Ishikawa (cell line): Measurements from ENCODE around the gene IL1RL2.

ENCODE experiments used
- CEBPB ChIP-seq: IDR thresholded peaks from 2 replicates; pipeline ENCODE4 v1.6.1; 2012
- CREB1 ChIP-seq: IDR thresholded peaks from 2 replicates; pipeline ENCODE4 v1.6.1; 2012; ENCODE audit warnings: low read depth
- EGR1 ChIP-seq: IDR thresholded peaks from 2 replicates; pipeline ENCODE4 v1.6.1; 2012
- EP300 ChIP-seq: IDR thresholded peaks from 2 replicates; pipeline ENCODE4 v1.6.1; 2012; ENCODE audit warnings: borderline replicate concordance
- FOXM1 ChIP-seq: IDR thresholded peaks from 2 replicates; pipeline ENCODE4 v1.6.1; 2012; ENCODE audit warnings: low read depth, borderline replicate concordance
- NFIC ChIP-seq: IDR thresholded peaks from 2 replicates; pipeline ENCODE4 v1.6.1; 2012
- RAD21 ChIP-seq: IDR thresholded peaks from 2 replicates; pipeline ENCODE4 v1.6.1; 2012; ENCODE audit warnings: low read depth
- TAF1 ChIP-seq: IDR thresholded peaks from 2 replicates; pipeline ENCODE4 v1.6.1; 2012; ENCODE audit warnings: low read depth, mild to moderate bottlenecking
- TCF12 ChIP-seq: IDR thresholded peaks from 2 replicates; pipeline ENCODE4 v1.6.1; 2012; ENCODE audit warnings: low read depth
- TEAD4 ChIP-seq: IDR thresholded peaks from 2 replicates; pipeline ENCODE4 v1.6.1; 2012
- YY1 ChIP-seq: IDR thresholded peaks from 2 replicates; pipeline ENCODE4 v1.6.1; 2012; ENCODE audit warnings: low read depth
- ZBTB7A ChIP-seq: IDR thresholded peaks from 2 replicates; pipeline ENCODE4 v1.6.1; 2012; ENCODE audit warnings: low read depth
- TF ChIP-seq, protein P1 (sequence below): IDR thresholded peaks from 2 replicates; pipeline ENCODE4 v1.6.1; 2012
- TF ChIP-seq, protein P2 (sequence below): IDR thresholded peaks from 2 replicates; pipeline ENCODE4 v1.6.1; 2012
- TF ChIP-seq, protein P3 (sequence below): IDR thresholded peaks from 2 replicates; pipeline ENCODE4 v1.6.1; 2012; ENCODE audit warnings: low read depth, mild to moderate bottlenecking

The IL1RL2 gene

DNA sequence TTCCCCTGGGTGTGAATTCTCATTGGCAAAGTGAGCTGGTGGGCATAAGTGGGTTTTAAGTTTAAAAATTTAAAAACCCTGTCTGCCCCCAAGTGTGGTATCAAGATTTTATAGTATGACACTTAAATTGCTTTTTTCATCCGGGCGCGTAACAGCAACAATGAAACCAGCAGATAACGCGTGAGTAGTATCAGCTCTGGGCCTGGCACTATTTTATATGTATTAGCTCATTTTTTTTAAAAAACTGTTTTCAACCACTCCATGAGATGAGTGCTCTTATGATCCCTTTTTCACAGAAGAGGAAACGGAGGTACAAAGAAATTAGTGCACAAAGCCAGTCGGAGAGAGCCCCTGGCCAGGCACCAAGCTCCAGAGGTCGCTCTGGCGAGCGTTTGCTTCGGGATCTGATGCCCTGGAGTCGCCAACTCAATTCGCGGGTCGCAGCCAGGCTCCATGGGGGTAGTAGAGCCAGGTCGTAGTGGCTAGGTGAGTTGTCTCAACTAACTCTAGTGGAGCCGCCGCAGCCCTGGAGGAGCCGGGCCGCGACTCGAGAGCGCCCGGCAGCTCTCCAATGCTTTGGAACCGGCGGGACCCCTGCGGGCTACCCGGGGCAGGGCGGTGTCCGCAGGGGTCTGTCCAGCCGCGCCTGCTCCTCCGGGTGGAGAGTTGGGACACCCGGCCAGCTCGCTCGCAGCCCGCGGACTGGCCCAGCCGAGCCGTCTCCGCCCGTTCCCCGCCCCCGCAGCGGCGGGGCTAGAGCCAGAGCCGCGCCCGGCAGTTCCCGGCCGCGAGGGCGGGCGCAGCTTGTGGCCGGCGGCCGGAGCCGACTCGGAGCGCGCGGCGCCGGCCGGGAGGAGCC lies 44.6 kb upstream of the IL1RL2 start, which contains the start of gene IL1R1:
Gene IL1R1, plus strand, starts transcription at position 777 of the 859 bp plus-strand sequence. CDS start 14,979 bp downstream, outside the sequence.
- peak; percentile 82 for TF ChIP-seq EGR1
- no peak for TF ChIP-seq TCF12
- peak; percentile 47; the same call in 1 of the 2 replicates for TF ChIP-seq TAF1
- TF ChIP-seq, protein P1, sequence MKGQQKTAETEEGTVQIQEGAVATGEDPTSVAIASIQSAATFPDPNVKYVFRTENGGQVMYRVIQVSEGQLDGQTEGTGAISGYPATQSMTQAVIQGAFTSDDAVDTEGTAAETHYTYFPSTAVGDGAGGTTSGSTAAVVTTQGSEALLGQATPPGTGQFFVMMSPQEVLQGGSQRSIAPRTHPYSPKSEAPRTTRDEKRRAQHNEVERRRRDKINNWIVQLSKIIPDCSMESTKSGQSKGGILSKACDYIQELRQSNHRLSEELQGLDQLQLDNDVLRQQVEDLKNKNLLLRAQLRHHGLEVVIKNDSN, result no peak
- no peak for TF ChIP-seq TEAD4
- no peak; the same call in 1 of the 2 replicates for TF ChIP-seq CEBPB

DNA sequence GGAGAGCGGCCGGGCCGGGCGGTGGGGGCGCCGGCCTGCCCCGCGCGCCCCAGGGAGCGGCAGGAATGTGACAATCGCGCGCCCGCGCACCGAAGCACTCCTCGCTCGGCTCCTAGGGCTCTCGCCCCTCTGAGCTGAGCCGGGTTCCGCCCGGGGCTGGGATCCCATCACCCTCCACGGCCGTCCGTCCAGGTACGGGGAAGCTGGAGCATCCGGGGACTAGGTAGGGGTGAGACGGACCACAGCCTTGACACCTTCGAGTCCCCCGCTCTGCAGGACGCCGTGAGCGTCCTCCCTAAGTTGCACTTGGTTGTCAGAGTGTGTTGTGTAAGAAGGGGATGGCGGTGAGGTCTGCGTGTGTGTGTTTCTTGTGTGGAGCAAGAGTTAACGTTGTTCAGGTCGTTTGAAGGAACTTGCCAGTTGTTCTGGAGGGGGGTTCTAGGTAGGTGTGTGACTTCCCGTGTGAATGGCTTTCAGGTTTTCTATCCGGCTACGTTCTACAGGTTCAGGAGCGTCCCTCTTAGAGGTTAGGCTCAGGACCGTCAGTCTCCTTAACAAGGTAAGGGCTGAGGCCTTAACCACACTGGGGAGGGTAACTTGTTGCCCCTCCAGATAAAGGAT lies 43.9 kb upstream of the IL1RL2 start:
- TF ChIP-seq ZBTB7A (no peak), RAD21 (no peak), EGR1 (no peak), TAF1 (no peak), EP300 (no peak), YY1 (no peak), CEBPB (0 out of 2 replicates have a peak, but pooled peaks have one; percentile 9), FOXM1 (no peak), TCF12 (no peak), NFIC (no peak)
- TF ChIP-seq, protein P2, sequence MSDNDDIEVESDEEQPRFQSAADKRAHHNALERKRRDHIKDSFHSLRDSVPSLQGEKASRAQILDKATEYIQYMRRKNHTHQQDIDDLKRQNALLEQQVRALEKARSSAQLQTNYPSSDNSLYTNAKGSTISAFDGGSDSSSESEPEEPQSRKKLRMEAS, result peak; percentile 61; the same call in 1 of the 2 replicates

DNA sequence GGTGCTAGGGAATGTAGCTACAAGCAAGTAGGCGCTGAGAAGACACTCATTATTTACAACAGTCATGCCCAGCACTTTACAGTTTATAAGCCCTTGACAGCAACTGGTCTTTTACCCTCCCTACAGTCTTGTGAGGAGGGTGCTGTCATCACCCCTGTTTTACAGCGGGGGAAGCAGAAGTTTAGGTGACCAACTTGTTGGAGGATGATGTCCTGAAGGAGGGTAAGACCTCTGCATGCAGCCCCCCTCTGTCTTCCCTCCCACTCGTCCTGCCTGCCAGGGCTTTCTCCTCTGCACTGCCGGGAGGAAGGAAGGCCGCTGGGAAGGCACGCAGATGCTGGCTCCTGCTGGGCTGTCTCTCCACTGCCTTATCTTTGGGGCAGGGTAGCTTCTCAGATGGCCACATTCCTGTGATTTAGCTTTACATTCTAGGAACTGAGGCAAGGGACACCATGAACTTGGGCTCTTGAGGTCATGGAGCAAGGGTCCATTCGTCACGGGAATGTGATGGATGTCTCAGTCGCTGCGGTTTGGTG lies 43.3 kb upstream of the IL1RL2 start:
- TF ChIP-seq, protein P3, sequence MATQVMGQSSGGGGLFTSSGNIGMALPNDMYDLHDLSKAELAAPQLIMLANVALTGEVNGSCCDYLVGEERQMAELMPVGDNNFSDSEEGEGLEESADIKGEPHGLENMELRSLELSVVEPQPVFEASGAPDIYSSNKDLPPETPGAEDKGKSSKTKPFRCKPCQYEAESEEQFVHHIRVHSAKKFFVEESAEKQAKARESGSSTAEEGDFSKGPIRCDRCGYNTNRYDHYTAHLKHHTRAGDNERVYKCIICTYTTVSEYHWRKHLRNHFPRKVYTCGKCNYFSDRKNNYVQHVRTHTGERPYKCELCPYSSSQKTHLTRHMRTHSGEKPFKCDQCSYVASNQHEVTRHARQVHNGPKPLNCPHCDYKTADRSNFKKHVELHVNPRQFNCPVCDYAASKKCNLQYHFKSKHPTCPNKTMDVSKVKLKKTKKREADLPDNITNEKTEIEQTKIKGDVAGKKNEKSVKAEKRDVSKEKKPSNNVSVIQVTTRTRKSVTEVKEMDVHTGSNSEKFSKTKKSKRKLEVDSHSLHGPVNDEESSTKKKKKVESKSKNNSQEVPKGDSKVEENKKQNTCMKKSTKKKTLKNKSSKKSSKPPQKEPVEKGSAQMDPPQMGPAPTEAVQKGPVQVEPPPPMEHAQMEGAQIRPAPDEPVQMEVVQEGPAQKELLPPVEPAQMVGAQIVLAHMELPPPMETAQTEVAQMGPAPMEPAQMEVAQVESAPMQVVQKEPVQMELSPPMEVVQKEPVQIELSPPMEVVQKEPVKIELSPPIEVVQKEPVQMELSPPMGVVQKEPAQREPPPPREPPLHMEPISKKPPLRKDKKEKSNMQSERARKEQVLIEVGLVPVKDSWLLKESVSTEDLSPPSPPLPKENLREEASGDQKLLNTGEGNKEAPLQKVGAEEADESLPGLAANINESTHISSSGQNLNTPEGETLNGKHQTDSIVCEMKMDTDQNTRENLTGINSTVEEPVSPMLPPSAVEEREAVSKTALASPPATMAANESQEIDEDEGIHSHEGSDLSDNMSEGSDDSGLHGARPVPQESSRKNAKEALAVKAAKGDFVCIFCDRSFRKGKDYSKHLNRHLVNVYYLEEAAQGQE, result no peak
- no peak for TF ChIP-seq EP300
- TF ChIP-seq, protein P1, result no peak
- no peak for TF ChIP-seq CEBPB
- no peak for TF ChIP-seq FOXM1
- no peak for TF ChIP-seq ZBTB7A
- TF ChIP-seq YY1, result no peak
- no peak for TF ChIP-seq TAF1

DNA sequence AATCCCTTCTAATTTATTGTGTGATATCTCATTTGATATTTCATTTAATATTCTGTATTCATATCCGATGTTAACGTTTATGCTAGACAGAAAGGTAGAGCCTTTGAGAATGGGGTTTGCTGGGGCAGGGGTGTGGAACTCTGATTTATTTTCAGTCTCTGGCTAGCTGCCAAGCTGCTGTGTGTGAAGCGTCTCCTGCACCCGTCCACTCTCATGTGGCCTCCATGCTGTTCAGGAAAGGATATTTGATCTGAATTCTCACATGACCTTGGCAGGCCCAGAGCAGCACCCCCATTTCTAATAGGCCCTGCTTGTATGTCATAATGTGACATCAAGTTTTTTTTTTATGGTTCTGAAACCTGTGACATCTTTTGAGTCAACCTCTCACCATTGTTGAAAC lies 42.7 kb upstream of the IL1RL2 start:
- no peak for TF ChIP-seq ZBTB7A
- 0 out of 2 replicates have a peak, but pooled peaks have one; percentile 11 for TF ChIP-seq NFIC

DNA sequence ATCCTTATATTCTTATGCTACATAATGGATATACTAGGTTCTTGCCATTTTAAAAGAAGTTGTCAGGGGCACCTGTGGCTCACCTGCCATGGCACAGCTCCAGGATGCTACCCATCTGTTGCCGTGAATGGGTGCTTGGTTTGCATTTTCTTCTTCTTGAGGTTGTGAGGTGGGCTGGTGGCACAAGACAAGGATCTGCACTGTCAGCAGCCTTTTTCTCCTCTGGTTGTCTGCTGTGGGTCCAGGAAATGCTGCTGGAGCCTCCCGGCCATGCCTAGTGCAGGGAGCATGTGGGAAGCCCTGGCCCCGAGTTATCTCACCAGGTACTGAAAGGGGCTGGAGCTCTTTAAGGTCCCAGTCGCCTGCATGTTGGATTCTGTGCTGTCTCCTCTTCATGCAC lies 41.7 kb upstream of the IL1RL2 start:
- no peak for TF ChIP-seq FOXM1
- TF ChIP-seq, protein P3, result no peak

DNA sequence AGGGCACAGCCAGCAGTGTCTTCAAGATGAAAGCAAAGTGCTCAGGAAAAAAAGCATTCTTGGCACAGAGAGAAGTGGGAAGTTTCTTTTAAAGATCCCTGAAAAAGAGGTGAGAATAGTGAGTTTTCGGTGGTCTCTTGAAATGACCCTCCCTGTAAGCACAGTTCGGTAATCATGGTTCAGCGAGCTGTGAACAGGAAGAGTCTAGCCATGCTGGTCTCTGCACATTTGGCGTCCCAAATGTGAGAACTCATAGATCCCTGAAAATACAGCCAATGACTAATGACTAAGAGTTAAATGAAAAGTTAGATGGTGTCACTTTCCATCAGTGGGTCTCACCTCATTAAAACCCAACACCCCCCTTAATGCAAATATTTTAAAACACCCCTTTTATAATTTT lies 40.9 kb upstream of the IL1RL2 start:
- TF ChIP-seq ZBTB7A, result no peak
- TF ChIP-seq FOXM1, result no peak
- no peak for TF ChIP-seq YY1
- TF ChIP-seq TCF12, result no peak
- TF ChIP-seq, protein P3, result no peak
- TF ChIP-seq, protein P1, result no peak
- no peak for TF ChIP-seq CEBPB
- TF ChIP-seq, protein P2, result no peak
- no peak for TF ChIP-seq TAF1
- TF ChIP-seq EP300, result no peak
- no peak for TF ChIP-seq CREB1
- no peak for TF ChIP-seq RAD21
- no peak for TF ChIP-seq NFIC
